GM23248 (cell line): ENCODE data around the gene ABLIM1. TPM values are rescaled to one million over a fixed set of nuclear protein-coding genes. Genes with fewer than 3 reads are reported as not detected.

Source experiments
- DNase-seq: peaks from one replicate; pipeline ENCODE4 v3.0.0-alpha.2; 2015
- H2AFZ ChIP-seq: fragments of 200-600 bp; sonication (generic); 2 replicates; pipeline ENCODE4 v1.6.1; 2016; ENCODE audit warnings: antibody characterized with exemption
- H3F3A ChIP-seq: fragments of 200-600 bp; sonication (generic); 2 replicates; pipeline ENCODE4 v1.6.1; 2016; ENCODE audit warnings: mild to moderate bottlenecking, antibody characterized with exemption, mixed run types; ENCODE audit not compliant: insufficient read depth
- H3K27ac ChIP-seq: fragments of 200-600 bp; sonication (generic); 2 replicates; pipeline ENCODE4 v1.5.1; 2016; ENCODE audit warnings: mild to moderate bottlenecking
- H3K27me3 ChIP-seq: fragments of 200-600 bp; sonication (generic); replicated peaks from 2 replicates; pipeline ENCODE4 v1.6.1; 2016; ENCODE audit warnings: mild to moderate bottlenecking; ENCODE audit not compliant: insufficient read depth
- H3K36me3 ChIP-seq: fragments of 200-600 bp; sonication (generic); 2 replicates; pipeline ENCODE4 v1.6.1; 2016; ENCODE audit warnings: low read depth, mild to moderate bottlenecking
- H3K4me1 ChIP-seq: fragments of 200-600 bp; sonication (generic); 2 replicates; pipeline ENCODE4 v1.6.1; 2016; ENCODE audit warnings: mild to moderate bottlenecking; ENCODE audit not compliant: insufficient read depth
- H3K4me2 ChIP-seq: fragments of 200-600 bp; sonication (generic); one replicate; pipeline ENCODE4 v1.6.1; 2016; ENCODE audit warnings: mild to moderate bottlenecking; ENCODE audit not compliant: unreplicated experiment
- H3K4me3 ChIP-seq: fragments of 200-600 bp; sonication (generic); 2 replicates; pipeline ENCODE4 v1.5.1; 2016; ENCODE audit warnings: mild to moderate bottlenecking
- H3K79me2 ChIP-seq: fragments of 200-600 bp; sonication (generic); 2 replicates; pipeline ENCODE4 v1.6.1; 2016; ENCODE audit warnings: mild to moderate bottlenecking; ENCODE audit not compliant: insufficient read depth
- H3K9ac ChIP-seq: fragments of 200-600 bp; sonication (generic); 2 replicates; pipeline ENCODE4 v1.6.1; 2016; ENCODE audit warnings: mild to moderate bottlenecking
- H3K9me2 ChIP-seq: fragments of 200-600 bp; sonication (generic); 2 replicates; pipeline ENCODE4 v1.6.1; 2016; ENCODE audit warnings: mixed run types, mild to moderate bottlenecking, moderate library complexity; ENCODE audit not compliant: insufficient read depth
- H3K9me3 ChIP-seq: fragments of 200-600 bp; sonication (generic); one replicate; pipeline ENCODE4 v1.6.1; 2017; ENCODE audit warnings: low read depth
- H4K20me1 ChIP-seq: fragments of 200-600 bp; sonication (generic); 2 replicates; pipeline ENCODE4 v1.6.0; 2016; ENCODE audit not compliant: insufficient read depth
- EZH2 ChIP-seq: fragments of 200-600 bp; sonication (generic); IDR thresholded peaks from 2 replicates; pipeline ENCODE4 v1.6.1; 2018; ENCODE audit warnings: antibody characterized with exemption, mild to moderate bottlenecking; ENCODE audit not compliant: insufficient read depth, poor library complexity, severe bottlenecking
- EZH2phosphoT487 ChIP-seq: fragments of 200-600 bp; sonication (generic); IDR thresholded peaks from 2 replicates; pipeline ENCODE4 v1.6.1; 2018; ENCODE audit warnings: antibody characterized with exemption, moderate library complexity, mild to moderate bottlenecking, low read depth; ENCODE audit not compliant: insufficient read depth
- WGBS, 2 experiments: methylation state at CpG; one replicate each; pipeline ENCODE4 v1.1.6; 2015 to 2017; ENCODE audit warnings: low lambda C conversion rate in 2 of 2, low coverage in 1 of 2; ENCODE audit errors: missing lambda C conversion rate in 2 of 2; 5-methylcytosine and 5-hydroxymethylcytosine counted together
- in situ Hi-C: fragments of 300-500 bp; cut with MboI; formaldehyde crosslinking; loops from 2 replicates; pipeline ENCODE4 v1.15.0; 2020
- polyA plus RNA-seq: library from polyadenylated mRNA; unstranded; fragments of >200 nt; fragmentation: Nextera tagmentation; extraction: Ambion mirVana; gene quantifications from 2 replicates; pipeline ENCODE4 v1.2.1, GENCODE V29; 2016
- total RNA-seq: library from RNA; depleted of rRNA; stranded (reverse); fragments of >200 nt; shearing (Covaris generic); gene quantifications from 2 replicates; pipeline ENCODE4 v1.2.3, GENCODE V29; 2014

Gene ABLIM1
- total and polyA plus RNA-seq, 2 experiments from 2014 or later = 0.54 to 0.78 TPM

DNA sequence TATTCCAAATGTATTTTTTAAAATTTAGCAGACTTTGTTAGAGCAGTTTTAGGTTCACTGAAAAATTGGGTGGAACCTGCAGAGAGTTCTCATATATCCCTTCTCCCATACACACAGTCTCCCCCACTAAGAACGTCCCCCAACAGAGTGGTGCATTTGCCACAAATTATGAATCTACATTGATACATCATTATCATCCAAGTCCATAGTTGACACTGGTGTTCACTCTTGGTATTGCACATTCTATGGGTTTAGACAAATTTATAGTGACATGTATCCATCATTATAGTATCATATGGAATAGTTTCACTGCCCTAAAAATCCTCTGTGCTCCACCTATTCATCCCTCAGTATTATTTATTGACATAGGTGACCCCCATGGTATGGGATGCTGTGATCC, 156.4 kb downstream of the ABLIM1 start:
- in situ Hi-C loops = no loop called here

DNA sequence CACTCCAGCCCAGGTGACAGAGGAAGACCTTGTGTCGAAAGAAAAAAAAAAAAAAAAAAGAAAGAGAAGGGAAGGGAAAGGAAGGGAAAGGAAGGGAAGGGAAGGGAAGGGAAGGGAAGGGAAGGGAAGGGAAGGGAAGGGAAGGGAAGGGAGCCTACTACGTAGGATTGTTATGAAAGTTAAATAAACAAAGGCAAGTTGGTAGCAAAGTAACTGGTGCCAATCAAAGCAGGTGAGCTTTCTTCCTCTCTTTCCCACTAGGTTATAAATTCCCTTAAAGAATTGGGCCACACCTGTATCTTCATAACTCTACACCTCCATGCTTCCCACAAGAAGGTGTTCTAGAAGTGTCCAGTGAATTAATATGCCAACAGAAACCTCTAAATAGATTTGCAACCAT, 157.4 kb downstream of the ABLIM1 start:
- no peak overlapping the region for H3K4me3 ChIP-seq
- H3K27me3 ChIP-seq = no peaks in the 10 kb centered on the region; the same call in 1 of the 2 replicates
- 29 to 58% methylated on average over 1 to 2 of the region's 2 CpGs for WGBS, 2 experiments
- peaks cover 6% of the 10 kb centered on the region; the same call in 1 of the 2 replicates for H3K4me1 ChIP-seq
- H3K4me2 ChIP-seq = no peak overlapping the region
- no peak overlapping the region for H2AFZ ChIP-seq
- TF ChIP-seq EZH2 (no peak), EZH2phosphoT487 (no peak)
- no peak overlapping the region for H3K27ac ChIP-seq
- no peaks in the 10 kb centered on the region for H3K9me2 ChIP-seq
- in situ Hi-C loops = no loop called here
- no peaks in the 10 kb centered on the region for H3F3A ChIP-seq
- no peaks in the 10 kb centered on the region for H4K20me1 ChIP-seq
- no peaks in the 10 kb centered on the region for H3K36me3 ChIP-seq
- H3K9ac ChIP-seq = no peak overlapping the region
- H3K79me2 ChIP-seq = no peaks in the 10 kb centered on the region
- no peak for DNase-seq
- no peaks in the 10 kb centered on the region for H3K9me3 ChIP-seq

More for the DNA sequence above, 156.4 kb downstream of the ABLIM1 start:
- no peak overlapping the region for H3K4me2 ChIP-seq
- no peaks in the 10 kb centered on the region for H3K9me3 ChIP-seq
- no peak for DNase-seq
- WGBS, 2 experiments = 47 to 68% methylated on average over 1 of the region's 1 CpG
- no peaks in the 10 kb centered on the region for H3K9me2 ChIP-seq
- TF ChIP-seq EZH2phosphoT487 = no peak
- no peak for TF ChIP-seq EZH2
- H3K4me1 ChIP-seq = peaks cover 6% of the 10 kb centered on the region; the same call in 1 of the 2 replicates
- no peaks in the 10 kb centered on the region for H3K79me2 ChIP-seq
- H3F3A ChIP-seq = no peaks in the 10 kb centered on the region
- H3K36me3 ChIP-seq = no peaks in the 10 kb centered on the region
- H3K4me3 ChIP-seq = no peak overlapping the region
- no peak overlapping the region for H2AFZ ChIP-seq
- H3K9ac ChIP-seq = no peak overlapping the region
- no peaks in the 10 kb centered on the region for H4K20me1 ChIP-seq
- no peaks in the 10 kb centered on the region; the same call in 1 of the 2 replicates for H3K27me3 ChIP-seq
- no peak overlapping the region for H3K27ac ChIP-seq

DNA sequence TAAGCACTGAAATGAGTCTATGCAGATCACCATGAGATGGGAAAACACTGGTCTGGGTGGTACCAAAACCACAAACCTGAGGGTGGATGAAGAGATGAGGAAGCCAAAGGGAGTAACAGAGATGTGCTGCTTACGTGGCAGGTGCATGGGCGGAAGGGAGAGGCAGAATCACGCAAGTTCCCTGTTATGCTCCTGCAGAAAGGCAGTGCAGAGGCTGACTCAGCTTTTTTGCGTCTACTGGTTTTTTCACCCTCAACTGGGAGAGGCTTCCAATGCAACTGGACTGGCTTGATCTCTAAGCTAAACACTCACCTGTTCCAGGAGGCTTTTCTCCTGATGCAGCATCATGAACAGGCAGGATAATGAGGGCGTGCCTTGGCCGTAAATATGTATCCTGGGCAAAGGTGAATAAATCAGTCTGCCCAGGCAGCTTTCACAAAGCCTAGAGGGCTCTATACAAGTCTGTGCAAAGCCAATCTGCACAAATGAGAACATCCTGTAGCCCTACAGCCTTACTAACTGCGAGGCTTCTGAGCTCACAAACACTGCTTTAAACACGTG, 158.4 kb downstream of the ABLIM1 start:
- no peaks in the 10 kb centered on the region for H3K9me3 ChIP-seq
- no peaks in the 10 kb centered on the region for H3K79me2 ChIP-seq
- H3K27me3 ChIP-seq = no peaks in the 10 kb centered on the region; the same call in 1 of the 2 replicates
- DNase-seq = no peak
- H2AFZ ChIP-seq = no peak overlapping the region
- WGBS, 2 experiments = 61 to 66% methylated on average over 8 of the region's 8 CpGs
- TF ChIP-seq EZH2phosphoT487 (no peak), EZH2 (no peak)
- no peaks in the 10 kb centered on the region for H3K36me3 ChIP-seq
- no peak overlapping the region for H3K4me3 ChIP-seq
- H3K9ac ChIP-seq = no peak overlapping the region
- no peaks in the 10 kb centered on the region for H4K20me1 ChIP-seq
- no peaks in the 10 kb centered on the region for H3F3A ChIP-seq
- H3K4me1 ChIP-seq = peaks cover 3% of the 10 kb centered on the region; the same call in 1 of the 2 replicates
- no peak overlapping the region for H3K4me2 ChIP-seq
- H3K27ac ChIP-seq = no peak overlapping the region
- no peaks in the 10 kb centered on the region for H3K9me2 ChIP-seq
- in situ Hi-C loops = no loop called here

DNA sequence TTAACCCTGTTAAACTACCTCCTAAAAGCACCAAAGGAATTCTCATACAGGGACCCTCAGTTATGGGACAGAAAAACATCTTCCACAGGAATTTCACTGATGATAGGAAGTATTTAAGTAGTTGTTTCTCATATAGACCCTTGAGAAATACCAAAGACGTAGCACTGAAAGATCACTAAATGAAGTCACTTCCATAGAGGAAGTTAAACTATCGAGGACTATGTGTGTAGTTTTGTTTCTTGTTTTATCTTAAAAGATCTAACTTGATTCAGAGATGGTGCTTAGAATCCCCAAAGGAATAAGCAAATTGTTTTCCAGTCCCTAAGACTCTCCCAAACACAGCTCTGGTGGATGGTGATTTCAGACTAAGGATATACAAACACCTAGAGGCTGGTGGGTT, 159.0 kb downstream of the ABLIM1 start:
- H3K27me3 ChIP-seq = no peaks in the 10 kb centered on the region; the same call in 1 of the 2 replicates
- no peak overlapping the region for H2AFZ ChIP-seq
- no peak for TF ChIP-seq EZH2phosphoT487
- no peak for TF ChIP-seq EZH2
- DNase-seq = no peak
- no peaks in the 10 kb centered on the region for H3K79me2 ChIP-seq
- no peaks in the 10 kb centered on the region for H3K9me3 ChIP-seq
- H3K27ac ChIP-seq = no peak overlapping the region
- no peak overlapping the region for H3K4me3 ChIP-seq
- no peak overlapping the region for H3K4me2 ChIP-seq
- no peaks in the 10 kb centered on the region for H3K4me1 ChIP-seq
- in situ Hi-C loops = no loop called here
- no peaks in the 10 kb centered on the region for H3F3A ChIP-seq
- H4K20me1 ChIP-seq = no peaks in the 10 kb centered on the region
- H3K9ac ChIP-seq = no peak overlapping the region
- H3K9me2 ChIP-seq = no peaks in the 10 kb centered on the region
- no peaks in the 10 kb centered on the region for H3K36me3 ChIP-seq
- WGBS, 2 experiments = 38 to 54% methylated on average over 2 of the region's 2 CpGs
